Mesodermal cell (in vitro differentiated cells): ENCODE results near the gene TBC1D22A.

Source experiments
- H3K27ac ChIP-seq: 2 replicates; pipeline ENCODE4 v1.7.0; 2013; ENCODE audit warnings: mild to moderate bottlenecking, low read depth, low read length, moderate library complexity; ENCODE audit not compliant: severe bottlenecking
- H3K36me3 ChIP-seq: 2 replicates; pipeline ENCODE4 v1.7.1; 2013; ENCODE audit warnings: mild to moderate bottlenecking, low read length, moderate library complexity; ENCODE audit not compliant: control insufficient read depth, insufficient read depth
- H3K4me1 ChIP-seq: one replicate; pipeline ENCODE4 v1.7.1; 2013; ENCODE audit warnings: mild to moderate bottlenecking, low read length; ENCODE audit not compliant: insufficient read depth, control insufficient read depth, poor library complexity, severe bottlenecking
- H3K4me3 ChIP-seq: 2 replicates; pipeline ENCODE4 v1.7.0; 2013; ENCODE audit warnings: low read length, control low read depth, mild to moderate bottlenecking; ENCODE audit not compliant: insufficient read depth, poor library complexity, severe bottlenecking; ENCODE audit errors: extremely low read depth
- H3K9me3 ChIP-seq: 2 replicates; pipeline ENCODE4 v1.7.1; 2013; ENCODE audit warnings: mild to moderate bottlenecking, low read length, moderate library complexity; ENCODE audit not compliant: control insufficient read depth
- WGBS, 2 experiments: methylation state at CpG; one replicate each; pipeline ENCODE4 v1.1.5; 2013; ENCODE audit warnings: missing lambda C conversion rate in 2 of 2; ENCODE audit not compliant: insufficient coverage in 2 of 2; 5-methylcytosine and 5-hydroxymethylcytosine counted together

Gene TBC1D22A

DNA sequence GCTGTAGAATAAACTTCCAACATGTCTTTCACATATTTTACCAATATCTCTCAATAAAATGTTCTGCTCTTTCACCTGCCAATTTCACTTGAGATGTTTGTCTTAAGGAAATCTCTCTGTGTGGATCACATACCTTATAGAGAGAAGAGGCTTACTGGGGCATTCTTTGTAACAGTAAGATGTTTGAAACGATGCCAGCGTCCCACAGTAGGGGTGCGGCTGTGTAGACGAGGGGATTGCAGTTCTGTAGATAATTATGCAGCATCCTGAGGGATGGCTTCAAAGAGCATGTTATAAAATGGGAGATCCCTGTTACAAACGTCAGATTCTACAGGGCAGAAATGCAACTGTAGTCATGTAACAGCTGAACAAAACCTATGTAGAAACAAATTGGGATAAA, 200.0 kb downstream of the TBC1D22A start:
- H3K36me3 ChIP-seq = no peaks in the 10 kb centered on the region
- H3K27ac ChIP-seq = no peak overlapping the region
- no peaks in the 10 kb centered on the region for H3K9me3 ChIP-seq
- no peak overlapping the region for H3K4me3 ChIP-seq
- WGBS, 2 experiments = 90 to 96% methylated on average over 4 of the region's 5 CpGs
- no peaks in the 10 kb centered on the region for H3K4me1 ChIP-seq

DNA sequence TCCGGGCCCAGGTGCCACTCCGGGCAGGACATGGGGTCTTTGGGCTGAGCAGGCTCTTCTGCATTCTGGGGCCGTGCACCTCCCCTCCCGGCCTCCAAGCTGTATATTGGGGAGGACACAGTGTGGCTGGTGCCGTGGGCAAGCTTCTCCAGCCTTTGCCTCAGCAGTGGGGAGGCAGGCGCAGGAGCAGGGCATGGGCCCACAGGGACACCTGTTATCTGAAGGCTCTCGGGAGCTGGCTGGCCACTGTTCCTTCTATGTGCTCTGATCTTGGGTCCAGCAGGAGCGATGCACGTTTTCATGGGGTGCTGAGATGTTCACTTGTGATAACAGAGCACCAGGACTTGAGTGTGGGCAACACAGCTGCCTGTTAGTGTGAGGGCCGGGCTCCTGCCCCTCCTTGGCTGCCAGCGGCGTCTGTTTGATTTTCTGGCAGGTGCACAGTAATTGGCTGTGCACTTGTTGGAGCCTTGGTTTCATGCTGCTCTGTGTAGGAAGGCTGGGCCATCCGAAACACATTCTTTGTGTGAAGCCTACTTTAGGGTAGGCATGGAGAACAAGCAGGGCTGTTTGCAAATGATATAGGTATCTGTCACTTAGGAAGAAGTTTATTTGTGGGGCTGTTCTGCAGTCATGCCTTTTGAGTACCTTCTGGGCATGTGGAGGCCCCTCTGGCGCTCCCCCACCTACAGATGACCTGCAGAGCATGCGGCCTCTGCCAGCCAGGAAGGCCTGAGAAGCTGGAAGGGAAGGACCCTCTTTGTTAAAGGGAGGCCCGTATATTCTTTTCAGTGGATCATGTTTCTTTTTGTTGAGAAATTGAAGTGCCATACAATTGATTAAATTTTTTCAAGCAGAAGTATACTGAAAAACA, 201.5 kb downstream of the TBC1D22A start:
- WGBS, 2 experiments = 95 to 97% methylated on average over 14 of the region's 16 CpGs
- H3K27ac ChIP-seq = no peak overlapping the region

DNA sequence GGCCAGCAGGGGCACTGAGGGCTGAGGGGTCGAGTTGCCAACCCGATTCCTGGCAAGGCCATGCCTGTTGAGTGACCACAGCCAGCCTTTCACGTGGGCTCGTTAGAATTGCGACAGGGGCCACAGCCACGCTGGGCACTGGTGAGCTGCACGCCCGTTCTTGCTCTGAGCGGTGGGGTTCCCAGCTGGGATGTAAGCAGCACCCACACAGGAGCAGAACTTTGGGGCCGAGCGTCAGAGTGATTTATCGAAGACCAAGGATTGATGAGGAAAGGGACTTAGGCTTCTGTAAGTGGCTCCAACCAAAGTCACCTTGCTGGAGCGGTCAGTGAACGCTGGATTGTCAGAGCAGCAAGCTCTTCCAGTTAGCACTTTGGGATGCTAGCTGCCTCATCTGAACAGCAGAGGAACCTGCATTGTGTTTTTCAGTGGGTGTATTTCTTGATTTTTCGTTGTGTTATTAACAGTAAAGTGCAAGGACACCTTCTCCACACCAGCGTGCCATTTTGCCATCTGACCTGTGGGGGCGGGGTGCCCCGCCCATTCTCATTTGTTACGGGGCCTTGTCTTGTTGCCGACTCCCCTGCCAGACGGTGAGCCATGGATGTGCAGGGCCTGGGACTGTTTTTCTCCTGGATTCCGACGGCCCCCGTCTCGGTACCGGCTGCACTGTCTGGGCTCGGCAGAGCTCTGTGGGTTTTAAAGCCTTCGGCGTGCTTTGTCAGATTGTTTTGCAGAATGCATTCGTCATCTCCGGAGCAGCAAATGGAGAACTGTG, 202.5 kb downstream of the TBC1D22A start:
- no peaks in the 10 kb centered on the region for H3K36me3 ChIP-seq
- no peaks in the 10 kb centered on the region for H3K4me1 ChIP-seq
- WGBS, 2 experiments = 86 to 89% methylated on average over 19 to 25 of the region's 31 CpGs
- no peak overlapping the region for H3K27ac ChIP-seq
- H3K4me3 ChIP-seq = no peak overlapping the region
- H3K9me3 ChIP-seq = no peaks in the 10 kb centered on the region

More for the DNA sequence above, 201.5 kb downstream of the TBC1D22A start:
- Histone ChIP-seq H3K9me3 (no peaks in the 10 kb centered on the region), H3K4me3 (no peak overlapping the region), H3K36me3 (no peaks in the 10 kb centered on the region), H3K4me1 (no peaks in the 10 kb centered on the region)

DNA sequence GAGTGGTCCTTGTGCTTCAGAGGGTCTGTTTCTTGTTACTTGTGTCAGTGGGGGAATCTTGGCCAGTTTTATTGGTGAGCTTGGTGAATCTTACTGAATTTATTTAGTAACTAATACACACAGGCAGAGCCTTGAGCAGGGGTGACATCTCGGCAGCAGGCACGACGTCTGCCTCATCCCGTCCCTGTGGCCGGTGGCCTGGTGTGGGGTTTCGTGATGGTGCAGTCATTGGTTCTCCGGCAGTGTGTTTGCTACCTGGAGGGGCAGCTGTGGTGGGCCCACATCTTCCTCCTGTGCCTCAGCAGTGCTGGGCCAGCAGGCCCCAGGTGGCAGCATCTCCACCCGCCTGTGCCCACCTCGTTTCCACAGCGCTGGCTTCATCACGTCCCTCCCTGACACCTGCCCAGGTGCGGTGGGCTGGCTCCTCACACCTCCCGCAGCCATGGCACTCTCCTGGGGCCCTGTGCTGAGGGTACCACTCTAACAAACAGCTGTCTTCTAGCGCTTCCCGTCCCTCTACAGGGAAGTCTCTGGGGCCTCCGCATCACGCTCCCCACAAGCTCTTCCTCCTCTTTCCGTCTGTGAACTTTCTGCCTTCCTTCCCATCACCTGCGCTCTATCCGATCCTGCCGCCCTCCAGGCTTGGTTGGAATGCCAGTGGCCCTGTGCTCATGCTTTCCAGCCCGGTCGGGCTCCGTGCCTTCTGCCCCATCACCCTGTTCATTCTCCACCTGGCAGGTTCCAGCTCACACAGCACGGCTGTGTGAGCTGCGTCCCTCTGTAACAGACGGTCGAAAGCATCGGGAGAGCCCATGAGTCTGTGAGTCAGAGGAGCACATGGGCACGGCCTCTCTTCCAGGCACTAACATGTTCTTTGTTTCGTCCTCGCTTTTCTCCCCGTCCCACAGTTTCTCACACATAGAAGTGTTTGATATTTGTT, 203.4 kb downstream of the TBC1D22A start:
- Histone ChIP-seq H3K27ac (no peak overlapping the region), H3K9me3 (no peaks in the 10 kb centered on the region)
- 96 to 97% methylated on average over 25 to 27 of the region's 33 CpGs for WGBS, 2 experiments

DNA sequence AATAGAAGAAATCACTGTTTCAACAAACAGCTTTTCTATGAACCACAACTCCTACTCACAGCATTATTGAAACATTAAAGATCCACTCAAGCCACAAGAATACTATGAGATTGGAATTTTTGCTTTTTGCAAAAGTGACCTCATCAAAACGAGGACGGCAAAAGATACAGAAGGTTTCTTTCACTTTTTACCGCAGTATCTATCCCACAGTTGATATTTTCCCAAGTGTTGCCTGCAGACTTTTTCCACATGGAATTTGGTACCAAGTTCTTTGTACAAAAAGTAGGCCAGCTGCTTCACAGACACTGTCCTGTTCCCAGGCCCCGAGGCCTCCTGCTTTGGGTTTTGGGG, 204.0 kb downstream of the TBC1D22A start:
- 89 to 90% methylated on average over 4 of the region's 4 CpGs for WGBS, 2 experiments
- H3K27ac ChIP-seq = no peak overlapping the region
- H3K9me3 ChIP-seq = no peaks in the 10 kb centered on the region
- H3K36me3 ChIP-seq = no peaks in the 10 kb centered on the region
- H3K4me1 ChIP-seq = peaks cover 12% of the 10 kb centered on the region
- no peak overlapping the region for H3K4me3 ChIP-seq

More for the DNA sequence above, 203.4 kb downstream of the TBC1D22A start:
- Histone ChIP-seq H3K4me1 (peaks cover 6% of the 10 kb centered on the region), H3K4me3 (no peak overlapping the region), H3K36me3 (no peaks in the 10 kb centered on the region)

DNA sequence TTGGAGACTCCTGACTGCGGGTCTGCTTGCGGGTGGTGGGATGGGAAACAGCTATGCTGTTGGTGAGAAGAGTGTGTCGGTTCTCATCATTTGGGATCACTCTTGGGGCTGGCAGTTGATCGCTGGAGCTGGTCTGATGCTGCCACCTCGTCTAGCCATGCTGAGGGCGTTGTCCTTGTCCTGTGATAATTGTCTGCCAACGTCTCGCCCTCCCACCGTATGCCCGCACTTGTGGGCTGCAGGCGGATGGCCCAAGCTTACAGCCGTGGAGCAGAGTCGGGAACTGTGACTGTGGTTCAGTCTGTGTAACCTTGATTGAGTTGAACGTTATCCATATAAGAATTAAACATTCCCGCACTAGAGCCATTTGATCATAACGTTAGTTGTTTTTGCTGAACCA, 204.4 kb downstream of the TBC1D22A start:
- Histone ChIP-seq H3K4me3 (no peak overlapping the region), H3K36me3 (no peaks in the 10 kb centered on the region), H3K4me1 (peaks cover 16% of the 10 kb centered on the region), H3K27ac (no peak overlapping the region), H3K9me3 (no peaks in the 10 kb centered on the region)
- 97% methylated on average over 10 to 13 of the region's 16 CpGs for whole genome bisulfite sequencing, 2 experiments

DNA sequence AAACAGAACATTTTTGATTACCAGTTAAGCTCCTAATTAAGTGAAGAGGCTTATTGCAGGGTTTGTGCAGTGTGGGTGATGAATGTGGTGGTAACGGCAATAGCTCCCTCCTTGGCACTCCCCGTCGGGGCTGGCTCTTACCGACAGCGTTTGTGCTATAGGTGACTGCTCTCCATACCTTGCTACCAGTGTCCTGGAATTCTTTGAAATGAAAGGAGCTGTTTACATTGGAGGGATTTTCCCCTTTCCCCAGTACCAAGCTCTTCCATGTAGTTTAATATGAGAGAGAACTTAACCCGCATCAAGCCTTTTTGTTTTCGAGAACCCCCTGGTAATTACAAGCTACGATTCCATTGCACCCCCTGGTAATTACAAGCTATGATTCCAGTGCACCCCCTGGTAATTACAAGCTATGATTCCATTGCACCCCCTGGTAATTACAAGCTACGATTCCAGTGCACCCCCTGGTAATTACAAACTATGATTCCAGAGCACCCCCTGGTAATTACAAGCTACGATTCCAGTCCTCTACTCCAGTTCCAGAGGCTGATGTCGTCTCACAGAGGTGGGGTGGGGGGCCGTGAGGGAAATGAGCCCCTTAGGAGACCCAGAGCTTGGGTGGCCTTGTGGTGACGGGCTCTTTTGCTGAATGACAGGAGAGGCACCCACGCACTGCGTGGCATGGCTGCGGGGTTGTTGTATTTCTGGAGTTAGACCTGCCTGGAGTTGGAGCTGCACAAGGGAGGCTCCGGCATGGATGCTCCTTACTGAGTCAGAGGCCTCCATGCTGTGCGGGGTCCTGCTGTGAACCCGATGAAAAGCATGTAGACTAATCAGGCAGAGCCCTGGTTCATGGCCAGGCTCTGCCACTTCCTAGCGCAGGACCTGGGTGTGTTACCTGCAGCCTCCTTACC, 205.3 kb downstream of the TBC1D22A start:
- no peak overlapping the region for H3K4me3 ChIP-seq
- WGBS, 2 experiments = 89 to 92% methylated on average over 13 to 17 of the region's 20 CpGs
- peaks cover 16% of the 10 kb centered on the region for H3K4me1 ChIP-seq
- no peaks in the 10 kb centered on the region for H3K9me3 ChIP-seq
- no peak overlapping the region for H3K27ac ChIP-seq
- H3K36me3 ChIP-seq = no peaks in the 10 kb centered on the region

DNA sequence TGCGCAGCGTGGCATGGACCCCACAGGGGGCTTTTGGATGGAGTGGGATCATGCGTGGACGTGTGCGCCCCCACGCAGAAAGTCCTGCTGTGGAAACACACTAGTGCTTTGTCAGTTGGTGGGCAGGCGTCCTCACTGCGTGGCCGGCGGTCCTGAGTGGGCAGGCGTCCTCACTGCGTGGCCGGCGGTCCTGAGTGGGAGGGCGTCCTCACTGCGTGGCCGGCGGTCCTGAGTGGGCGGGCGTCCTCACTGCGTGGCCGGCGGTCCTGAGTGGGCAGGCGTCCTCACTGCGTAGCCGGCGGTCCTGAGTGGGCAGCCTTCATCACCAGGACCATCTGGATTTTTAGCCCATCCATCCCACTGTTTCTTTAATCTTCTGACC, 205.9 kb downstream of the TBC1D22A start:
- Histone ChIP-seq H3K36me3 (no peaks in the 10 kb centered on the region), H3K4me3 (no peak overlapping the region), H3K27ac (no peak overlapping the region), H3K9me3 (no peaks in the 10 kb centered on the region), H3K4me1 (peaks cover 16% of the 10 kb centered on the region)
- WGBS, 2 experiments = 98% methylated on average over 20 to 26 of the region's 27 CpGs

DNA sequence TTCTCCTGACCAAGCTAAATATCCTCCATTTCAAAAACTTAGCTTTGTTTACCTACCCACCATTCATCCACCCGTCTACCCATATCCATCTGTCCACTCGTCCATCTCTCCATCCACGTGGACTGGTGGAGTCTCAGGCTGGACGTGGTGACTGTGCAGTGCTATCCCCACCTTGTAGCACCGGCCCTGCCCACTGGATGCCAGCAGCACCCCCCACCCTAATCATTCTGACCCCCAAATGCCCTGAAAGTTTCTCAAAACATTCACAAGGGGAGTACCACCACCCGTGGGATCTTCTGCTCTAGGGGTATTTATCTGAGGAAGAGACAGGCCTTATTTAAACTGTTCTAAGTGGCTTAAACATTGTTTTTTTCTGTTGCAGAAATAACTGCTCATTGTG, 206.4 kb downstream of the TBC1D22A start:
- 94 to 95% methylated on average over 5 of the region's 6 CpGs for WGBS, 2 experiments
- H3K9me3 ChIP-seq = no peaks in the 10 kb centered on the region

More for the DNA sequence above, 206.4 kb downstream of the TBC1D22A start:
- Histone ChIP-seq H3K36me3 (no peaks in the 10 kb centered on the region), H3K4me1 (peaks cover 16% of the 10 kb centered on the region), H3K4me3 (no peak overlapping the region), H3K27ac (no peak overlapping the region)
